Superior temporal gyrus (tissue), 1 donor: ENCODE measurements around the gene KCTD19.

Source experiments
- DNase-seq: peaks from one replicate; pipeline ENCODE4 v3.0.0-alpha.2; 2016; ENCODE audit errors: extremely low spot score

KCTD19 gene

DNA sequence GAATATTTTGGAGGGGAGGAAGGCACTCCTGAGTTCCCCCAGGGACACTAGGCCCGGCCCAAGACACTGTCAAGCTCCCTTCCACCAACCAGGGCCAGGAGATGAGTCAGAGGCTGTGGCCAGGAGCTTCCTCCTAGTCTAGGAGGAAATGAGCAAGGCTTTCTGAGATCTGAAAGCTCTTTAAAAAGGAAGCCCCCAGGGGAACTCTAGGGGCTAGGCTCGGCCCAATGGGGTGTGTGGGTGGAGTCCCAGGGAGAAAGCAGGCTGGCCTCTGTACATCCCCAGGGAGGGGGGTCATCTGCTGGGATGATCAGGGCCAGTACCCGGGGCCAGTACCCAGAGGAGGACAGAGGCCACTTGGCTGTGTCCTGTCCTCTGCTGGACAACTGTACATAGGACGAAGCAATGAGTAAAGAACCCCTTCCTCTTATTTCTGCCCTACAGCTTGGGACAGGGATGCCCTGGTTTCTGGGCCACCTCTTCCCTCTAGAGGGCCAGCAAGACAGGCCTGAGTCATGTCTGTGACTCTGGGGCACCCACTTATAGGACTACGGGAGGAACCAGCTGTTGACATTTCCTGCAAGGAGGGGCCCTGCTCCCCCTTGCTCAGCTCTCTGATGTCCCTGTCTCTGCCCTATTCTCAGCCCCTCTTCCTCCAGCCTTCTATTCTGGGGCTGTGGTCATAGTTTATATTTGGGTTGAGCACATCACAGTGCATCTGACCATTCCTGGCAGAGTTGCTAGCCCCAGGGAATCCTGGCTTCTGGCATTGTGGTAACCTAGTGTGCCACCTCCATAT is 82.0 kb downstream of the KCTD19 start:
- peak; percentile 35 for DNase-seq

DNA sequence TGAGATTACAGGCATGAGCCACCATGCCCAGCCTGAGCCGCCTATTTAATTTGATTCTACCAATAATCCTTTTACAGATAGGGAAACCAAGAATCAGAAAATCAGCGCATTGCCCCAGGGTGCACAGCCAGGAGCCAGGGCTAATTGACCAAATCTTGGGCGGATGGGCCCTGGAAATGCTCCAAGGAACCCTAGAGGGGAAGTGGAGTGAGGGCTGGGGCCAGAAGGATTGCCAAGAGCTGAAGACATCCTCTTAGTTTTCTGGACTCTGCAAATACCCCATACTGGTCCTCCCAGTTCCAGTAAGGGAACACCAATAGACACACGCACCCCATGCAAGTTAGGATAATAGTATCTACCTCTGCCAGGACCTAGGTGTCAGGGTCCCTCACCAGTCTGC is 83.1 kb downstream of the KCTD19 start:
- DNase-seq, result no peak

DNA sequence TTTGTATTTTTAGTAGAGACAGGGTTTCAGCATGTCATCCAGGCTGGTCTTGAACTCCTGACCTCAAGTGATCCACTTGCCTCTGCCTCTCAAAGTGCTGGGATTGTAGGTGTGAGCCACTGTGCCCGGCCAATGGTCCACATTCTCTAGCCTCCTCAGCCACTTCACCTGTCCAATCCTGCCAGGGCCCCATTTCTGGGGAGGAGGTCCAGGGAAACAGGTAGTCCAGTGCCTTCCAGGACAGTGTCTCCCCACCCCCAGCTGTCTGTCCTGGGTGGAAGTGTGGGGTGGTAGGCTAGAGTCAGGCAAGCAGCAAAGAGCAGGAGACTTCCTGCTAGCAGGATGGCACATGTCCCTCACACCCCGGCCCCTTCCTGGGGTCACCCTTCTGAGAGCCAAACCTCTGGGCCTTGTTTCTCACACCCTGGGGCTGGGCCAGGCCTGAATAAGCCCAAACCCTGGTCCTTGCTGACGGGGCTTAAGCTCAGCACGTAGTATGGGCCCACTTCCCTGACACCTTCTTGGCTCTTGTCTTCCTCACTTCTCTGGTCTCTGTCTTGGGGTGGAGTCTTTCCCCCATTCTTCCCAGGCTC is 84.3 kb downstream of the KCTD19 start:
- DNase-seq, result no peak

DNA sequence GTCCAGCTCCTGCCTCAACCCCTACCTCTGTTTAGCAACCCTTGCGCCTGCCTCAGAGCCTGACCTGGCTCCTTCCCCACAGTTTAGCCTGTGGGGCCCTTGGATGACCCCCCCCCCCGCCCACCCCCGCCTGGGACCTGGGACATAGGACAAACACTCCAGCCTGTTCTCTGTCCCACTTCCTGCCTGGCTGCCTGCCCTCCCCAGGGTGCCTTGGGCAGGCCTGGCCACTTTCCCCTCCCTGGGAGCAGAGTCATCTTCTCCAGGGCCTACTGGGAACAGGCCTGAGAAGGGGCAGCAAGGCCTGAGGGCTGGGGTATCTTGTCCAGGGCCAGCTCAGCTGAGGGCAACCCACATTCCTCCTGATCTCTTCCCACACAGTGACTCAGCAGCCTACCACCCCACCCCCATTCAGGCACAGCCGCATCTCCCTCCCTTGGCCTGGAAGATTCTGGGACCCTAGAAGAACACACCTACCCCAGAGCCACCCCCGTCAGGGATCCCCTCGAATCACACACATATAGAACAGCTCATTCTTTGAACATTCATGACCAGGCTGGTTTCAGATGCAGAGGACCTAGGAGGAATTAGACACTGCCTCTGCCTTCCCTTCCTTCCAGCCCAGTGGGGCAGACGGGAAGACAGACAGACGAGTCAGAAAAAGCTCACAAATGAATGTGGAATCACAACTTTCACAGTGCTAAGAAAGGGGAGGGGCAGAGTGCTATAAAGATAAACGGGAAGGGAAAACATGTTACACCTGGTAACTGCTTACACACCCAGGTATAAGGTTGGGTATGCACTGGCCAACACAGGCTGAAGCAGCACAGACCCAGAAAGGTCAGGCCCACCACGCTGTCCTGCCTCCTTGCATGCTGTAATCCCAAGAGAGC is 85.3 kb downstream of the KCTD19 start:
- DNase-seq, result no peak

DNA sequence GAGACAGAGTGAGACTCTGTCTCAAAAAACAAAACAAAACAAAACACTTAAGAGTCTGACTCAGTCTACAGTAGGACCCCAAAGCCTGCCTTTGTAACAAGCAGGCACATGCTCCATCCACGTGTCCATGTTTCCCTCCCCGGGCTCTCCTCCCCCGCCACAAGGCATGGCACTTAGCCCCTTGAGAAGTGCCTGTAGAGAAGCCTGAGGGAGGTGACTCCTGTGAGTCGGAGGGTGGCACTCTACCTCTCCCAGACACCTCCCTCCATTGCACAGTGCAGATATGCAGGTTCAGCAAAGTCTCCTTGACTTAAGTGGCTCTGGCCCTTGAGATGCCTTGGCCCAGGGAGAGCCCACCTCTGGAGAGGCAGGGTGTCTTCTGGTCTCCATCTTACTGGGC is 86.0 kb downstream of the KCTD19 start:
- DNase-seq, result no peak
